HCT116 (cell line): ENCODE measurements around the gene NBAS. TPM values are rescaled to one million over a fixed set of nuclear protein-coding genes. Genes with fewer than 3 reads are reported as not detected.

ENCODE experiments used
- ATAC-seq: fragments of 200-7000 bp; cut with Tn5 transposase; 2 replicates; pipeline ENCODE4 v1.9.1; 2020; ENCODE audit warnings: mild to moderate bottlenecking, moderate library complexity
- BruUV-seq: library from RNA; stranded (reverse); fragments of 400-500 nt; replicated peaks from 2 replicates; lab custom pipeline; 2021; lab: Mats Ljungman, UMichigan
- CTCF ChIA-PET: fragments of 300-600 bp; sonication (Branson Sonifier 250); formaldehyde crosslinking; loops from one replicate; lab custom pipeline; 2021; ENCODE audit warnings: antibody characterized with exemption; lab: Charles Lee
- POLR2A ChIA-PET: fragments of 300-600, 350-600 bp; sonication (Branson Sonifier 250); formaldehyde crosslinking; loops from one replicate; lab custom pipeline; 2021; ENCODE audit warnings: antibody characterized with exemption; lab: Charles Lee
- RAD21 ChIA-PET, 2 experiments: fragments of 300-600 bp; sonication (Branson Sonifier 250); formaldehyde crosslinking; loops; one replicate each; lab custom pipeline; 2023; ENCODE audit warnings: low total read pairs in 2 of 2; ENCODE audit not compliant: uncharacterized antibody in 2 of 2, unreplicated experiment in 2 of 2, low non-redundant PET in 1 of 2; lab: Charles Lee
- DNase-seq: peaks from one replicate; pipeline ENCODE4 v3.0.0-alpha.2; 2010; ENCODE audit warnings: low read depth, low spot score
- H2AFZ ChIP-seq: fragments of 200-600 bp; shearing (Covaris generic), sonication (generic); 2 replicates; pipeline ENCODE4 v1.6.1; 2017; ENCODE audit warnings: low read depth, mixed run types, mixed read lengths, antibody characterized with exemption, low read length; ENCODE audit not compliant: poor library complexity, severe bottlenecking
- H3K27ac ChIP-seq: 2 replicates; pipeline ENCODE4 v1.5.1; 2012; ENCODE audit warnings: low read depth, low read length
- H3K27me3 ChIP-seq: fragments of 200-600 bp; sonication (generic); 2 replicates; pipeline ENCODE4 v1.6.1; 2016; ENCODE audit warnings: mixed run types, low read length, mixed read lengths; ENCODE audit not compliant: insufficient read depth
- H3K36me3 ChIP-seq, 2 experiments: fragments of 200-500 bp in 1 of 2; fragments of 200-600 bp in 1 of 2; sonication (Bioruptor generic) in 1 of 2; sonication (generic) in 1 of 2; 2 replicates each; pipeline versions ENCODE4 v1.5.1 to v1.6.1; 2014 to 2016; ENCODE audit warnings: low read length in 2 of 2, inconsistent platforms in 1 of 2, mixed read lengths in 1 of 2, mixed run types in 1 of 2; ENCODE audit not compliant: insufficient read depth in 2 of 2, control insufficient read depth in 1 of 2
- H3K4me1 ChIP-seq, 2 experiments: fragments of 200-600 bp in 1 of 2; sonication (generic) in 1 of 2; 2 replicates each; pipeline versions ENCODE4 v1.5.1 to v1.6.1; 2012 to 2017; ENCODE audit warnings: low read length in 2 of 2, inconsistent platforms in 1 of 2, mild to moderate bottlenecking in 1 of 2, mixed read lengths in 1 of 2, mixed run types in 1 of 2, moderate library complexity in 1 of 2; ENCODE audit not compliant: insufficient read depth in 2 of 2, control insufficient read depth in 1 of 2
- H3K4me2 ChIP-seq: fragments of 200-600 bp; sonication (generic); 2 replicates; pipeline ENCODE4 v1.6.1; 2017; ENCODE audit warnings: mixed run types, low read length, mixed read lengths
- H3K4me3 ChIP-seq, 2 experiments: fragments of 200-600 bp in 1 of 2; sonication (generic) in 1 of 2; replicated peaks in 1 of 2; 2 replicates each; pipeline ENCODE4 v1.5.1; 2011 to 2016; ENCODE audit warnings: low read length in 2 of 2, control low read depth in 1 of 2, low read depth in 1 of 2, mild to moderate bottlenecking in 1 of 2, mixed read lengths in 1 of 2, mixed run types in 1 of 2
- H3K79me2 ChIP-seq: fragments of 200-600 bp; sonication (generic); 2 replicates; pipeline ENCODE4 v1.6.1; 2017; ENCODE audit warnings: mild to moderate bottlenecking, mixed run types, low read length, moderate library complexity, mixed read lengths; ENCODE audit not compliant: insufficient read depth
- H3K9ac ChIP-seq: fragments of 200-600 bp; sonication (generic); 2 replicates; pipeline ENCODE4 v1.6.1; 2016; ENCODE audit warnings: low read length, mixed read lengths
- H3K9me2 ChIP-seq: fragments of 200-600 bp; sonication (generic), shearing (Covaris generic); 2 replicates; pipeline ENCODE4 v1.6.1; 2017; ENCODE audit warnings: mixed run types, mild to moderate bottlenecking, moderate library complexity; ENCODE audit not compliant: insufficient read depth
- H3K9me3 ChIP-seq, 2 experiments: fragments of 200-500 bp in 1 of 2; fragments of 200-600 bp in 1 of 2; sonication (Bioruptor generic) in 1 of 2; sonication (generic) in 1 of 2; 2 replicates each; pipeline ENCODE4 v1.6.1; 2014 to 2017; ENCODE audit warnings: low read length in 2 of 2, mixed read lengths in 2 of 2, inconsistent platforms in 1 of 2, low read depth in 1 of 2, mild to moderate bottlenecking in 1 of 2, mixed run types in 1 of 2, moderate library complexity in 1 of 2; ENCODE audit not compliant: control insufficient read depth in 1 of 2, insufficient read depth in 1 of 2
- H4K20me1 ChIP-seq: fragments of 200-600 bp; sonication (generic), shearing (Covaris generic); 2 replicates; pipeline ENCODE4 v1.6.1; 2017; ENCODE audit warnings: mixed run types, mild to moderate bottlenecking, moderate library complexity; ENCODE audit not compliant: insufficient read depth
- CBX3 ChIP-seq: IDR thresholded peaks from 2 replicates; pipeline ENCODE4 v1.6.1; 2012; ENCODE audit warnings: low read depth
- EGR1 ChIP-seq: IDR thresholded peaks from 2 replicates; pipeline ENCODE4 v1.6.1; 2012; ENCODE audit warnings: low read depth
- ELF1 ChIP-seq: IDR thresholded peaks from 2 replicates; pipeline ENCODE4 v1.6.1; 2012; ENCODE audit warnings: low read depth, borderline replicate concordance
- EZH2 ChIP-seq: fragments of 200-600 bp; sonication (generic); IDR thresholded peaks from 2 replicates; pipeline ENCODE4 v1.6.1; 2017; ENCODE audit warnings: antibody characterized with exemption, mixed run types
- EZH2phosphoT487 ChIP-seq: fragments of 200-600 bp; IDR thresholded peaks from 2 replicates; pipeline ENCODE4 v1.6.1; 2018; ENCODE audit warnings: antibody characterized with exemption, borderline replicate concordance
- JUND ChIP-seq: IDR thresholded peaks from 2 replicates; pipeline ENCODE4 v1.6.1; 2012
- MAX ChIP-seq: IDR thresholded peaks from 2 replicates; pipeline ENCODE4 v1.6.1; 2012
- RAD21 ChIP-seq: IDR thresholded peaks from 2 replicates; pipeline ENCODE4 v1.6.1; 2012; ENCODE audit warnings: low read depth, mild to moderate bottlenecking
- REST ChIP-seq: IDR thresholded peaks from 2 replicates; pipeline ENCODE4 v1.6.1; 2012; ENCODE audit warnings: low read depth
- SRF ChIP-seq: IDR thresholded peaks from 2 replicates; pipeline ENCODE4 v1.6.1; 2012; ENCODE audit warnings: low read depth
- ZBTB33 ChIP-seq: IDR thresholded peaks from 2 replicates; pipeline ENCODE4 v1.6.1; 2011; ENCODE audit warnings: mild to moderate bottlenecking, low read length, moderate library complexity; ENCODE audit not compliant: insufficient replicate concordance; ENCODE audit errors: extremely low read depth
- ZNF274 ChIP-seq: fragments of 200-500 bp; sonication (Bioruptor generic); IDR thresholded peaks from 2 replicates; pipeline ENCODE4 v1.6.1; 2014; ENCODE audit warnings: mild to moderate bottlenecking, low read depth, low read length, inconsistent platforms
- intact Hi-C: fragments of 100-400 bp; cut with micrococcal nuclease; formaldehyde crosslinking; loops from 2 replicates; pipeline ENCODE4 v1.10.0; 2022
- total RNA-seq: library from RNA; stranded (reverse); gene quantifications from one replicate; pipeline ENCODE4 v1.2.1, GENCODE V29; 2021; ENCODE audit not compliant: unreplicated experiment

NBAS gene
- total RNA-seq, 1 experiment from 2014 or later = 32.8 TPM

- Histone ChIP-seq H3K36me3 (no peaks in the 10 kb centered on the region), H3K9me2 (no peaks in the 10 kb centered on the region), H3K4me2 (no peak overlapping the region), H4K20me1 (no peaks in the 10 kb centered on the region), H3K27me3 (0 out of 2 replicates have a peak, but pooled peaks cover 4% of the 10 kb centered on the region), H3K9ac (no peak overlapping the region), H3K4me1 (no peaks in the 10 kb centered on the region), H3K79me2 (no peaks in the 10 kb centered on the region), H3K9me3 (no peaks in the 10 kb centered on the region; a peak in 1 of 4 replicates), H3K4me3 (no peak overlapping the region), H2AFZ (no peak overlapping the region), H3K27ac (no peak overlapping the region)
- no peak for ATAC-seq
- no peak for DNase-seq
- TF ChIP-seq ZBTB33 = no peak
- no TSS peak for BruUV-seq
- POLR2A ChIA-PET = no interaction called here
- CTCF ChIA-PET = no interaction called here
- intact Hi-C loops = no loop called here
- RAD21 ChIA-PET = no interaction called here
Observed at GRCh38 chr2:15142069-15142689, 419.0 kb downstream of the NBAS start.

- ChIA-PET POLR2A (no interaction called here), CTCF (no interaction called here), RAD21 (no interaction called here)
- intact Hi-C loops = no loop called here
- no TSS peak for BruUV-seq
- H3K4me2 ChIP-seq = no peak overlapping the region
- H2AFZ ChIP-seq = no peak overlapping the region
- 0 out of 2 replicates have a peak, but pooled peaks cover 4% of the 10 kb centered on the region for H3K27me3 ChIP-seq
- H3K4me1 ChIP-seq = no peaks in the 10 kb centered on the region
- H4K20me1 ChIP-seq = no peaks in the 10 kb centered on the region
- ATAC-seq = no peak
- H3K4me3 ChIP-seq = no peak overlapping the region
- no peaks in the 10 kb centered on the region for H3K36me3 ChIP-seq
- H3K79me2 ChIP-seq = no peaks in the 10 kb centered on the region
- no peak overlapping the region for H3K9ac ChIP-seq
- H3K9me3 ChIP-seq = no peaks in the 10 kb centered on the region; a peak in 1 of 4 replicates
- H3K9me2 ChIP-seq = no peaks in the 10 kb centered on the region
- DNase-seq = no peak
- no peak overlapping the region for H3K27ac ChIP-seq
- TF ChIP-seq ZNF274 (no peak), ELF1 (no peak), ZBTB33 (no peak), SRF (no peak), MAX (no peak), CBX3 (no peak), RAD21 (no peak), REST (no peak), EZH2 (no peak), EZH2phosphoT487 (no peak), JUND (no peak), EGR1 (no peak)
Observed at GRCh38 chr2:15141211-15141610, 419.9 kb downstream of the NBAS start.
